ENCODE results near the gene FADS1. TPM values are rescaled to one million over a fixed set of nuclear protein-coding genes. Genes with fewer than 3 reads are reported as not detected.

FADS1 gene
- total and polyA plus RNA-seq, 4 donors, result 11.8 to 61.1 (median 32.0) TPM

GRCh38 chr11:61817471-61818202 lies 834 bp upstream of the FADS1 start:
- Histone ChIP-seq H3K4me3 (ENCODE audit: low read length in 2 of 2) (peak overlapping the region in 1 of 2 donors; percentile 60), H3K9me3 (ENCODE audit: control insufficient read depth, low read length) (no peaks in the 10 kb centered on the region), H3K36me3 (ENCODE audit: control insufficient read depth in 1 of 2, insufficient read depth in 2 of 2, low read length in 1 of 2) (no peaks in the 10 kb centered on the region), H3K4me1 (ENCODE audit: control insufficient read depth in 1 of 2, insufficient read depth in 2 of 2, low read length in 2 of 2) (no peaks in the 10 kb centered on the region), H3K27me3 (ENCODE audit: control insufficient read depth in 1 of 2, insufficient read depth in 2 of 2, low read length in 1 of 2) (no peaks in the 10 kb centered on the region), H3K27ac (ENCODE audit: low read depth in 1 of 2, low read length in 2 of 2) (peak overlapping the region in 1 of 2 donors; percentile 84)
- WGBS, 2 donors, result 61 to 62% methylated on average over 6 of the region's 6 CpGs
- DNase-seq (no peak), ATAC-seq (ENCODE audit: low FRiP score) (no peak)
- intact Hi-C loops (cut with DNase I), result loop anchor here (5.0 to 10.0 kb wide), 2 partner anchors 147 to 150 kb away; partner anchors contain the start of gene FTH1 (in 2 of the 2)

GRCh38 chr11:61815790-61816735 lies 740 bp downstream of the FADS1 start:
- H3K4me1 ChIP-seq (ENCODE audit: control insufficient read depth in 1 of 2, insufficient read depth in 2 of 2, low read length in 2 of 2), result no peaks in the 10 kb centered on the region
- ATAC-seq (ENCODE audit: low FRiP score) (peak; percentile 70), DNase-seq (peak; percentile 87 to 91)
- no peaks in the 10 kb centered on the region for H3K27me3 ChIP-seq (ENCODE audit: control insufficient read depth in 1 of 2, insufficient read depth in 2 of 2, low read length in 1 of 2)
- peak overlapping the region; percentile 8 to 60 for H3K4me3 ChIP-seq (ENCODE audit: low read length in 2 of 2)
- intact Hi-C loops (cut with DNase I), result loop anchor here (5.0 to 10.0 kb wide), 2 partner anchors 149 to 151 kb away; partner anchors contain the start of gene FTH1 (in 2 of the 2)
- no peaks in the 10 kb centered on the region for H3K9me3 ChIP-seq (ENCODE audit: control insufficient read depth, low read length)
- 0% methylated on average over 68 to 69 of the region's 69 CpGs for WGBS, 2 donors
- H3K27ac ChIP-seq (ENCODE audit: low read depth in 1 of 2, low read length in 2 of 2), result peak overlapping the region; percentile 84 to 92
- H3K36me3 ChIP-seq (ENCODE audit: control insufficient read depth in 1 of 2, insufficient read depth in 2 of 2, low read length in 1 of 2), result peaks cover 0 to 2% of the 10 kb centered on the region in 2 donors

GRCh38 chr11:61814958-61815789 lies 1.6 kb downstream of the FADS1 start:
- Histone ChIP-seq H3K4me1 (ENCODE audit: control insufficient read depth in 1 of 2, insufficient read depth in 2 of 2, low read length in 2 of 2) (no peaks in the 10 kb centered on the region), H3K36me3 (ENCODE audit: control insufficient read depth in 1 of 2, insufficient read depth in 2 of 2, low read length in 1 of 2) (peaks cover 0 to 6% of the 10 kb centered on the region in 2 donors), H3K9me3 (ENCODE audit: control insufficient read depth, low read length) (no peaks in the 10 kb centered on the region), H3K27me3 (ENCODE audit: control insufficient read depth in 1 of 2, insufficient read depth in 2 of 2, low read length in 1 of 2) (no peaks in the 10 kb centered on the region), H3K4me3 (ENCODE audit: low read length in 2 of 2) (peak overlapping the region; percentile 8 to 60), H3K27ac (ENCODE audit: low read depth in 1 of 2, low read length in 2 of 2) (peak overlapping the region; percentile 84 to 92)
- intact Hi-C loops (cut with DNase I), result loop anchor here (5.0 to 10.0 kb wide), 2 partner anchors 150 to 152 kb away; partner anchors contain the start of gene FTH1 (in 2 of the 2)
- ATAC-seq (ENCODE audit: low FRiP score) (peak; percentile 98), DNase-seq (peak; percentile 99)
- 1% methylated on average over 62 to 66 of the region's 66 CpGs for WGBS, 2 donors

- DNase-seq, result peak in 1 of 2 donors; percentile 53
- intact Hi-C loops (cut with DNase I), result loop anchor here in 1 of 2 donors (10.0 kb wide), 1 partner anchor 150 kb away; the partner anchor contains the start of gene FTH1
- Histone ChIP-seq H3K4me3 (ENCODE audit: low read length in 2 of 2) (no peak overlapping the region), H3K36me3 (ENCODE audit: control insufficient read depth in 1 of 2, insufficient read depth in 2 of 2, low read length in 1 of 2) (peaks cover 0 to 6% of the 10 kb centered on the region in 2 donors), H3K9me3 (ENCODE audit: control insufficient read depth, low read length) (no peaks in the 10 kb centered on the region), H3K27ac (ENCODE audit: low read depth in 1 of 2, low read length in 2 of 2) (peak overlapping the region; percentile 23 to 70), H3K27me3 (ENCODE audit: control insufficient read depth in 1 of 2, insufficient read depth in 2 of 2, low read length in 1 of 2) (no peaks in the 10 kb centered on the region), H3K4me1 (ENCODE audit: control insufficient read depth in 1 of 2, insufficient read depth in 2 of 2, low read length in 2 of 2) (no peaks in the 10 kb centered on the region)
- ATAC-seq (ENCODE audit: low FRiP score), result no peak
- 68 to 72% methylated on average over 16 of the region's 16 CpGs for WGBS, 2 donors
These were observed 2.4 kb downstream of the FADS1 start for GRCh38 chr11:61814247-61814957.

- WGBS, 2 donors, result 94 to 96% methylated on average over 4 of the region's 4 CpGs
These were observed 3.9 kb downstream of the FADS1 start for GRCh38 chr11:61812736-61813411.

DNA sequence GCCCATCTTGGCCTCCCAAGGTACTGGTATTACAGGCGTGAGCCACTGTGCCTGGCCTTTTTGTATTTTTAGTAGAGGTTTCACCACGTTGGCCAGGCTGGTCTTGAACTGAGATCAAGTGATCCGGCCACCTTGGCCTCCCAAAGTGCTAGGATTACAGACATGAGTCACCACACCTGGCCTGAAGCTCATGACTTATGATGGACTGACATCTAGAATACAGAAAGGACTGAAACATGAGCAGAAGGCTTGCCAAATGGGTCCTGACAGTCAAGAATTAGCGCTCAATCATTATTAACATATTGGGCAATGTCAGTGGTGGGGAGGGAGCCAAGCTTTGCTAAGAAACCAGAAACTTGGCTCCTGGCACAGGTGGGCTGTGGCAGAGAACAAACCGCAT lies 5.0 kb downstream of the FADS1 start:
- intact Hi-C loops (cut with DNase I), result loop anchor here in 1 of 2 donors (10.0 kb wide), 1 partner anchor 153 kb away; the partner anchor contains the start of gene FTH1
- ATAC-seq (ENCODE audit: low FRiP score), result no peak

More at GRCh38 chr11:61812736-61813411, 3.9 kb downstream of the FADS1 start:
- no peak overlapping the region for H3K4me3 ChIP-seq (ENCODE audit: low read length in 2 of 2)
- H3K9me3 ChIP-seq (ENCODE audit: control insufficient read depth, low read length), result no peaks in the 10 kb centered on the region
- H3K27ac ChIP-seq (ENCODE audit: low read depth in 1 of 2, low read length in 2 of 2), result no peak overlapping the region
- intact Hi-C loops (cut with DNase I), result loop anchor here in 1 of 2 donors (10.0 kb wide), 1 partner anchor 152 kb away; the partner anchor contains the start of gene FTH1
- H3K4me1 ChIP-seq (ENCODE audit: control insufficient read depth in 1 of 2, insufficient read depth in 2 of 2, low read length in 2 of 2), result no peaks in the 10 kb centered on the region
- DNase-seq (peak in 1 of 2 donors; percentile 23), ATAC-seq (ENCODE audit: low FRiP score) (no peak)
- no peaks in the 10 kb centered on the region for H3K27me3 ChIP-seq (ENCODE audit: control insufficient read depth in 1 of 2, insufficient read depth in 2 of 2, low read length in 1 of 2)
- H3K36me3 ChIP-seq (ENCODE audit: control insufficient read depth in 1 of 2, insufficient read depth in 2 of 2, low read length in 1 of 2), result peaks cover 0 to 6% of the 10 kb centered on the region in 2 donors

DNA sequence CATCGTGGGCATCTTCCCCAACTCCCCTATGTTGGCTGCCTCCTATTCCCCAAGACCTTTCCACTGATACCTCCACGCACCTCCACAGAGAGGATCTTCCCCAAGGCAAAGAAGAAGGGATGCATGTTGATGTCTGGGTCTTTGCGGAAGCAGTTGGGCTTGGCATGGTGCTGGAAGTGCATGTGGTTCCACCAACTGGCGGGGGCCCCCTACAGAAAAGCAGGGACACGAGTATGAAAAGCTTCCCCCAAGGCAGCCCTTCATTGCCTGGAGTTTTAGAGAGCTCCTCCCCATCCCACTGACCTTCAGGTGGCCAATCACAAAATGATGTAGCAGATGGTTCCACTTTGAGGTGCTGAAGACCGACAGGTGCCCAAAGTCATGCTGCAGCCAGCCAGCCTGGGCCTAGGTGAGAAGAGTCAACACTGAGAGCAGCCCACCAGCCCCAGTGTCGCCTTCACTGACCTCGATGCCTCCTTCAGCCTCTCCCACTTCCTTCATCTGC lies 6.1 kb downstream of the FADS1 start:
- intact Hi-C loops (cut with DNase I), result loop anchor here in 1 of 2 donors (10.0 kb wide), 1 partner anchor 154 kb away; the partner anchor contains the start of gene FTH1

More for the DNA sequence above, 5.0 kb downstream of the FADS1 start:
- no peaks in the 10 kb centered on the region for H3K27me3 ChIP-seq (ENCODE audit: control insufficient read depth in 1 of 2, insufficient read depth in 2 of 2, low read length in 1 of 2)
- H3K36me3 ChIP-seq (ENCODE audit: control insufficient read depth in 1 of 2, insufficient read depth in 2 of 2, low read length in 1 of 2), result peaks cover 0 to 6% of the 10 kb centered on the region in 2 donors
- H3K4me1 ChIP-seq (ENCODE audit: control insufficient read depth in 1 of 2, insufficient read depth in 2 of 2, low read length in 2 of 2), result no peaks in the 10 kb centered on the region
- no peak overlapping the region for H3K27ac ChIP-seq (ENCODE audit: low read depth in 1 of 2, low read length in 2 of 2)
- 88% methylated on average over 5 of the region's 5 CpGs for WGBS, 2 donors
- no peak overlapping the region for H3K4me3 ChIP-seq (ENCODE audit: low read length in 2 of 2)
- no peak for DNase-seq
- no peaks in the 10 kb centered on the region for H3K9me3 ChIP-seq (ENCODE audit: control insufficient read depth, low read length)

More for the DNA sequence above, 6.1 kb downstream of the FADS1 start:
- H3K9me3 ChIP-seq (ENCODE audit: control insufficient read depth, low read length), result no peaks in the 10 kb centered on the region
- peaks cover 0 to 8% of the 10 kb centered on the region in 2 donors for H3K36me3 ChIP-seq (ENCODE audit: control insufficient read depth in 1 of 2, insufficient read depth in 2 of 2, low read length in 1 of 2)
- ATAC-seq (ENCODE audit: low FRiP score) (no peak), DNase-seq (peak in 1 of 2 donors; percentile 57)
- no peak overlapping the region for H3K27ac ChIP-seq (ENCODE audit: low read depth in 1 of 2, low read length in 2 of 2)
- WGBS, 2 donors, result 90 to 91% methylated on average over 8 of the region's 8 CpGs
- H3K4me3 ChIP-seq (ENCODE audit: low read length in 2 of 2), result no peak overlapping the region
- H3K27me3 ChIP-seq (ENCODE audit: control insufficient read depth in 1 of 2, insufficient read depth in 2 of 2, low read length in 1 of 2), result no peaks in the 10 kb centered on the region
- H3K4me1 ChIP-seq (ENCODE audit: control insufficient read depth in 1 of 2, insufficient read depth in 2 of 2, low read length in 2 of 2), result no peaks in the 10 kb centered on the region
